HCT116 (cell line): Measurements from ENCODE around the gene SORCS2. TPM values are rescaled to one million over a fixed set of nuclear protein-coding genes. Genes with fewer than 3 reads are reported as not detected.

Experiments used
- ATAC-seq: fragments of 200-7000 bp; cut with Tn5 transposase; 2 replicates; pipeline ENCODE4 v1.9.1; 2020; ENCODE audit warnings: mild to moderate bottlenecking, moderate library complexity
- BruUV-seq: library from RNA; stranded (reverse); fragments of 400-500 nt; replicated peaks from 2 replicates; lab custom pipeline; 2021; lab: Mats Ljungman, UMichigan
- CTCF ChIA-PET: fragments of 300-600 bp; sonication (Branson Sonifier 250); formaldehyde crosslinking; loops from one replicate; lab custom pipeline; 2021; ENCODE audit warnings: antibody characterized with exemption; lab: Charles Lee
- POLR2A ChIA-PET: fragments of 300-600, 350-600 bp; sonication (Branson Sonifier 250); formaldehyde crosslinking; loops from one replicate; lab custom pipeline; 2021; ENCODE audit warnings: antibody characterized with exemption; lab: Charles Lee
- RAD21 ChIA-PET, 2 experiments: fragments of 300-600 bp; sonication (Branson Sonifier 250); formaldehyde crosslinking; loops; one replicate each; lab custom pipeline; 2023; ENCODE audit warnings: low total read pairs in 2 of 2; ENCODE audit not compliant: uncharacterized antibody in 2 of 2, unreplicated experiment in 2 of 2, low non-redundant PET in 1 of 2; lab: Charles Lee
- DNase-seq: peaks from one replicate; pipeline ENCODE4 v3.0.0-alpha.2; 2010; ENCODE audit warnings: low read depth, low spot score
- H2AFZ ChIP-seq: fragments of 200-600 bp; shearing (Covaris generic), sonication (generic); 2 replicates; pipeline ENCODE4 v1.6.1; 2017; ENCODE audit warnings: low read depth, mixed run types, mixed read lengths, antibody characterized with exemption, low read length; ENCODE audit not compliant: poor library complexity, severe bottlenecking
- H3K27ac ChIP-seq: 2 replicates; pipeline ENCODE4 v1.5.1; 2012; ENCODE audit warnings: low read depth, low read length
- H3K27me3 ChIP-seq: fragments of 200-600 bp; sonication (generic); 2 replicates; pipeline ENCODE4 v1.6.1; 2016; ENCODE audit warnings: mixed run types, low read length, mixed read lengths; ENCODE audit not compliant: insufficient read depth
- H3K36me3 ChIP-seq, 2 experiments: fragments of 200-500 bp in 1 of 2; fragments of 200-600 bp in 1 of 2; sonication (Bioruptor generic) in 1 of 2; sonication (generic) in 1 of 2; 2 replicates each; pipeline versions ENCODE4 v1.5.1 to v1.6.1; 2014 to 2016; ENCODE audit warnings: low read length in 2 of 2, inconsistent platforms in 1 of 2, mixed read lengths in 1 of 2, mixed run types in 1 of 2; ENCODE audit not compliant: insufficient read depth in 2 of 2, control insufficient read depth in 1 of 2
- H3K4me1 ChIP-seq, 2 experiments: fragments of 200-600 bp in 1 of 2; sonication (generic) in 1 of 2; 2 replicates each; pipeline versions ENCODE4 v1.5.1 to v1.6.1; 2012 to 2017; ENCODE audit warnings: low read length in 2 of 2, inconsistent platforms in 1 of 2, mild to moderate bottlenecking in 1 of 2, mixed read lengths in 1 of 2, mixed run types in 1 of 2, moderate library complexity in 1 of 2; ENCODE audit not compliant: insufficient read depth in 2 of 2, control insufficient read depth in 1 of 2
- H3K4me2 ChIP-seq: fragments of 200-600 bp; sonication (generic); 2 replicates; pipeline ENCODE4 v1.6.1; 2017; ENCODE audit warnings: mixed run types, low read length, mixed read lengths
- H3K4me3 ChIP-seq, 2 experiments: fragments of 200-600 bp in 1 of 2; sonication (generic) in 1 of 2; replicated peaks in 1 of 2; 2 replicates each; pipeline ENCODE4 v1.5.1; 2011 to 2016; ENCODE audit warnings: low read length in 2 of 2, control low read depth in 1 of 2, low read depth in 1 of 2, mild to moderate bottlenecking in 1 of 2, mixed read lengths in 1 of 2, mixed run types in 1 of 2
- H3K79me2 ChIP-seq: fragments of 200-600 bp; sonication (generic); 2 replicates; pipeline ENCODE4 v1.6.1; 2017; ENCODE audit warnings: mild to moderate bottlenecking, mixed run types, low read length, moderate library complexity, mixed read lengths; ENCODE audit not compliant: insufficient read depth
- H3K9ac ChIP-seq: fragments of 200-600 bp; sonication (generic); 2 replicates; pipeline ENCODE4 v1.6.1; 2016; ENCODE audit warnings: low read length, mixed read lengths
- H3K9me2 ChIP-seq: fragments of 200-600 bp; sonication (generic), shearing (Covaris generic); 2 replicates; pipeline ENCODE4 v1.6.1; 2017; ENCODE audit warnings: mixed run types, mild to moderate bottlenecking, moderate library complexity; ENCODE audit not compliant: insufficient read depth
- H3K9me3 ChIP-seq, 2 experiments: fragments of 200-500 bp in 1 of 2; fragments of 200-600 bp in 1 of 2; sonication (Bioruptor generic) in 1 of 2; sonication (generic) in 1 of 2; 2 replicates each; pipeline ENCODE4 v1.6.1; 2014 to 2017; ENCODE audit warnings: low read length in 2 of 2, mixed read lengths in 2 of 2, inconsistent platforms in 1 of 2, low read depth in 1 of 2, mild to moderate bottlenecking in 1 of 2, mixed run types in 1 of 2, moderate library complexity in 1 of 2; ENCODE audit not compliant: control insufficient read depth in 1 of 2, insufficient read depth in 1 of 2
- H4K20me1 ChIP-seq: fragments of 200-600 bp; sonication (generic), shearing (Covaris generic); 2 replicates; pipeline ENCODE4 v1.6.1; 2017; ENCODE audit warnings: mixed run types, mild to moderate bottlenecking, moderate library complexity; ENCODE audit not compliant: insufficient read depth
- ATF3 ChIP-seq: IDR thresholded peaks from 2 replicates; pipeline ENCODE4 v1.6.1; 2012
- CBX3 ChIP-seq: IDR thresholded peaks from 2 replicates; pipeline ENCODE4 v1.6.1; 2012; ENCODE audit warnings: low read depth
- CEBPB ChIP-seq: IDR thresholded peaks from 2 replicates; pipeline ENCODE4 v1.6.1; 2012; ENCODE audit warnings: low read depth
- ELF1 ChIP-seq: IDR thresholded peaks from 2 replicates; pipeline ENCODE4 v1.6.1; 2012; ENCODE audit warnings: low read depth, borderline replicate concordance
- FOSL1 ChIP-seq: IDR thresholded peaks from 2 replicates; pipeline ENCODE4 v1.6.1; 2012; ENCODE audit warnings: low read depth
- POLR2A ChIP-seq: IDR thresholded peaks from 2 replicates; pipeline ENCODE4 v1.7.0; 2011; ENCODE audit warnings: borderline replicate concordance; ENCODE audit not compliant: insufficient read depth, insufficient read length; ENCODE audit errors: extremely low read depth
- POLR2AphosphoS5 ChIP-seq: IDR thresholded peaks from 2 replicates; pipeline ENCODE4 v1.6.1; 2011; ENCODE audit warnings: mild to moderate bottlenecking, low read depth, low read length, moderate library complexity
- RAD21 ChIP-seq: IDR thresholded peaks from 2 replicates; pipeline ENCODE4 v1.6.1; 2012; ENCODE audit warnings: low read depth, mild to moderate bottlenecking
- REST ChIP-seq: IDR thresholded peaks from 2 replicates; pipeline ENCODE4 v1.6.1; 2012; ENCODE audit warnings: low read depth
- SIN3A ChIP-seq: IDR thresholded peaks from 2 replicates; pipeline ENCODE4 v1.6.1; 2012; ENCODE audit warnings: low read depth
- ZBTB33 ChIP-seq: IDR thresholded peaks from 2 replicates; pipeline ENCODE4 v1.6.1; 2011; ENCODE audit warnings: mild to moderate bottlenecking, low read length, moderate library complexity; ENCODE audit not compliant: insufficient replicate concordance; ENCODE audit errors: extremely low read depth
- ZFX ChIP-seq: fragments of 450-650 bp; IDR thresholded peaks from 2 replicates; pipeline ENCODE4 v1.6.1; 2017
- intact Hi-C: fragments of 100-400 bp; cut with micrococcal nuclease; formaldehyde crosslinking; loops from 2 replicates; pipeline ENCODE4 v1.10.0; 2022
- total RNA-seq: library from RNA; stranded (reverse); gene quantifications from one replicate; pipeline ENCODE4 v1.2.1, GENCODE V29; 2021; ENCODE audit not compliant: unreplicated experiment

The SORCS2 gene
- total RNA-seq, 1 experiment from 2014 or later: 0.37 TPM

GRCh38 chr4:7506572-7506971, 314.2 kb downstream of the SORCS2 start:
- intact Hi-C loops: no loop called here

GRCh38 chr4:7507381-7507780, 315.0 kb downstream of the SORCS2 start:
- Histone ChIP-seq H2AFZ (no peak overlapping the region), H3K27ac (no peak overlapping the region), H3K9ac (no peak overlapping the region), H3K4me3 (no peak overlapping the region), H3K9me3 (no peaks in the 10 kb centered on the region), H3K4me1 (no peaks in the 10 kb centered on the region), H3K79me2 (no peaks in the 10 kb centered on the region), H4K20me1 (no peaks in the 10 kb centered on the region), H3K36me3 (no peaks in the 10 kb centered on the region), H3K27me3 (no peaks in the 10 kb centered on the region), H3K9me2 (no peaks in the 10 kb centered on the region), H3K4me2 (no peak overlapping the region)
- intact Hi-C loops: no loop called here
- CTCF ChIA-PET: no interaction called here
- no TSS peak for BruUV-seq
- RAD21 ChIA-PET: no interaction called here
- ATAC-seq (no peak), DNase-seq (no peak)
- POLR2A ChIA-PET: no interaction called here
- no peak for TF ChIP-seq RAD21
- no peak for TF ChIP-seq CEBPB
- no peak for TF ChIP-seq FOSL1
- TF ChIP-seq ZFX: no peak
- TF ChIP-seq CBX3: no peak
- TF ChIP-seq SIN3A: no peak
- TF ChIP-seq POLR2AphosphoS5: no peak
- TF ChIP-seq ATF3: no peak
- no peak for TF ChIP-seq REST
- TF ChIP-seq ELF1: no peak

More at GRCh38 chr4:7506572-7506971, 314.2 kb downstream of the SORCS2 start:
- Histone ChIP-seq H3K4me2 (no peak overlapping the region), H3K4me3 (no peak overlapping the region), H3K79me2 (no peaks in the 10 kb centered on the region), H3K27ac (no peak overlapping the region), H4K20me1 (no peaks in the 10 kb centered on the region), H3K27me3 (no peaks in the 10 kb centered on the region), H2AFZ (no peak overlapping the region), H3K9me2 (no peaks in the 10 kb centered on the region), H3K36me3 (no peaks in the 10 kb centered on the region), H3K9me3 (no peaks in the 10 kb centered on the region), H3K9ac (no peak overlapping the region), H3K4me1 (no peaks in the 10 kb centered on the region)
- no TSS peak for BruUV-seq
- ChIA-PET POLR2A (no interaction called here), RAD21 (no interaction called here), CTCF (no interaction called here)
- ATAC-seq (no peak), DNase-seq (no peak)
- no peak for TF ChIP-seq ZBTB33
- no peak for TF ChIP-seq POLR2AphosphoS5
- no peak for TF ChIP-seq CEBPB
- no peak for TF ChIP-seq POLR2A
